OCI-LY3 (cell line): ENCODE measurements around the gene HMX1.

ENCODE experiments used
- H2AFZ ChIP-seq: fragments of 200-600, 300-600 bp; shearing (Covaris generic); 2 replicates; pipeline ENCODE4 v1.6.0; 2014; ENCODE audit warnings: antibody characterized with exemption, low read depth, low read length
- H3K27ac ChIP-seq: fragments of 200-600, 300-600 bp; sonication (generic); 2 replicates; pipeline ENCODE4 v1.5.1; 2014; ENCODE audit warnings: mild to moderate bottlenecking, low read length, moderate library complexity, mixed read lengths
- H3K27me3 ChIP-seq: fragments of 200-600, 300-600 bp; sonication (generic); 2 replicates; pipeline ENCODE4 v1.6.1; 2014; ENCODE audit warnings: low read depth, low read length, mixed read lengths
- H3K36me3 ChIP-seq: fragments of 200-600, 300-600 bp; sonication (generic); replicated peaks from 2 replicates; pipeline ENCODE3; 2014; ENCODE audit warnings: low read depth, low read length, mixed read lengths
- H3K4me1 ChIP-seq: fragments of 300-600, 200-600 bp; sonication (generic); 2 replicates; pipeline ENCODE4 v1.6.1; 2014; ENCODE audit warnings: low read length, mixed read lengths
- H3K4me2 ChIP-seq: fragments of 200-600, 300-600 bp; sonication (generic); 2 replicates; pipeline ENCODE4 v1.6.1; 2014; ENCODE audit warnings: low read length, mixed read lengths
- H3K4me3 ChIP-seq: fragments of 300-600, 200-600 bp; sonication (generic); 2 replicates; pipeline ENCODE4 v1.5.1; 2014; ENCODE audit warnings: antibody characterized with exemption, mild to moderate bottlenecking, low read length, moderate library complexity
- H3K79me2 ChIP-seq: fragments of 300-600, 200-600 bp; shearing (Covaris generic); 2 replicates; pipeline ENCODE4 v1.6.1; 2014; ENCODE audit warnings: mild to moderate bottlenecking, low read length, mixed read lengths
- H3K9ac ChIP-seq: fragments of 300-600, 200-600 bp; shearing (Covaris generic); 2 replicates; pipeline ENCODE4 v1.6.0; 2014; ENCODE audit warnings: mild to moderate bottlenecking, low read length, moderate library complexity
- H3K9me3 ChIP-seq: fragments of 200-600, 300-600 bp; shearing (Covaris generic); 2 replicates; pipeline ENCODE4 v1.6.1; 2014; ENCODE audit warnings: low read length, mixed read lengths; ENCODE audit not compliant: insufficient read depth
- H4K20me1 ChIP-seq: fragments of 200-600, 300-600 bp; sonication (generic); 2 replicates; pipeline ENCODE4 v1.6.1; 2016; ENCODE audit warnings: low read length, mixed read lengths; ENCODE audit not compliant: insufficient read depth
- CTCF ChIP-seq: fragments of 200-600, 300-600 bp; sonication (generic); IDR thresholded peaks from 2 replicates; pipeline ENCODE4 v1.5.1; 2014; ENCODE audit warnings: antibody characterized with exemption, low read length, low read depth
- EZH2phosphoT487 ChIP-seq: fragments of 200-600 bp; shearing (Covaris generic); IDR thresholded peaks from 2 replicates; pipeline ENCODE4 v1.6.1; 2018; ENCODE audit warnings: antibody characterized with exemption, mixed run types, low read depth

Gene HMX1

GRCh38 chr4:8913121-8913857 is 41.6 kb upstream of the HMX1 start:
- no peak overlapping the region for H3K27ac ChIP-seq
- no peaks in the 10 kb centered on the region for H3K9me3 ChIP-seq
- H2AFZ ChIP-seq: no peak overlapping the region
- H3K4me1 ChIP-seq: peaks cover 6% of the 10 kb centered on the region; the same call in 1 of the 2 replicates
- no peak overlapping the region for H3K9ac ChIP-seq
- no peak for TF ChIP-seq CTCF
- H3K79me2 ChIP-seq: no peaks in the 10 kb centered on the region
- H3K4me3 ChIP-seq: no peak overlapping the region
- no peaks in the 10 kb centered on the region for H3K36me3 ChIP-seq
- no peak overlapping the region for H3K4me2 ChIP-seq
- H3K27me3 ChIP-seq: no peaks in the 10 kb centered on the region; the same call in 1 of the 2 replicates
- H4K20me1 ChIP-seq: no peaks in the 10 kb centered on the region

DNA sequence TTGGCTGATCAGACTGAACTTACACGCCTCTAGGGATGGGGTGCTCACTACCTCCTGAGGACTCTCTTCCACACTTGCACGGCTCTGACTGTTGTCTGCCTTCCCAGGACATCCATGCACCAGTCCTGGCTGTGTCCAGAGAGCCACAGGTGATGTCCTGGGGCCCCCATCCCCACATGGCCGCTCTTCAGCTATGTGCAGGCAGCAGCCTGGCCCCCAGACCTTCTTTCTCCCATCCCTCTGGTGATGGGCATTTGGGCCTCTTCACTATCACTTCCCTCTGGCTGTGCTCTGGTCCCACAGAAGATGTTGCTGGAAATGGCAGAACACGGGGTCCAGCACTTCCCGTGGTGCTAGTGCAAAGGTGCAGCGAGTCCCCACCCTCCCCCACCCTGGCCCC is 40.9 kb upstream of the HMX1 start:
- H2AFZ ChIP-seq: no peak overlapping the region
- H3K36me3 ChIP-seq: no peaks in the 10 kb centered on the region
- no peak overlapping the region for H3K4me2 ChIP-seq
- no peaks in the 10 kb centered on the region for H4K20me1 ChIP-seq
- H3K9me3 ChIP-seq: no peaks in the 10 kb centered on the region
- no peak overlapping the region for H3K27ac ChIP-seq
- TF ChIP-seq EZH2phosphoT487 (no peak), CTCF (no peak)
- no peaks in the 10 kb centered on the region; the same call in 1 of the 2 replicates for H3K27me3 ChIP-seq
- no peak overlapping the region for H3K9ac ChIP-seq
- H3K79me2 ChIP-seq: no peaks in the 10 kb centered on the region
- no peak overlapping the region for H3K4me3 ChIP-seq
- peaks cover 6% of the 10 kb centered on the region; the same call in 1 of the 2 replicates for H3K4me1 ChIP-seq

DNA sequence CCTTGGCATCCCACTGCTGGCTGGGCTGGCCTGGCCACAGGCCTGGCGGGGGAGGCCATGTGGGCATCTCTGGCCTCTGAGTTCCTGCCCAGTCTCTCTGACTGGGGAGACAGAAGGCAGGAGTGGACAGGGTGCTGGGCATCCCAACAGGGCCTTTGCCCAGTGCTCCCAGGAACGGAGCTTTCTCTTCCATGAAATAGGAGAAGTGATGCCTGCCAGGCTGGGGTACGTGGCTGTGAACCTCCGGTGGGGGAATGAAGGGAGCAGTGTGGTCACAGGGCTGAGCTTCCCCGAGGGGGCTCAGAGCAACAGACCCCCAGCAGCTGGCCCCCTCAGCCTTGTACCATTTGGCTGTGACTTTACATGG is 40.4 kb upstream of the HMX1 start:
- Histone ChIP-seq H3K4me3 (no peak overlapping the region), H3K9me3 (no peaks in the 10 kb centered on the region), H3K9ac (no peak overlapping the region), H3K4me1 (peaks cover 6% of the 10 kb centered on the region; the same call in 1 of the 2 replicates), H4K20me1 (no peaks in the 10 kb centered on the region), H3K36me3 (no peaks in the 10 kb centered on the region), H3K27me3 (no peaks in the 10 kb centered on the region; the same call in 1 of the 2 replicates), H3K79me2 (no peaks in the 10 kb centered on the region), H3K27ac (no peak overlapping the region), H2AFZ (no peak overlapping the region), H3K4me2 (no peak overlapping the region)
- TF ChIP-seq EZH2phosphoT487 (no peak), CTCF (no peak)

GRCh38 chr4:8911316-8912088 is 39.9 kb upstream of the HMX1 start:
- no peak overlapping the region for H3K4me2 ChIP-seq

More at GRCh38 chr4:8911316-8912088, 39.9 kb upstream of the HMX1 start:
- Histone ChIP-seq H3K4me1 (peaks cover 6% of the 10 kb centered on the region; the same call in 1 of the 2 replicates), H2AFZ (no peak overlapping the region), H4K20me1 (no peaks in the 10 kb centered on the region), H3K27me3 (no peaks in the 10 kb centered on the region; the same call in 1 of the 2 replicates), H3K9ac (no peak overlapping the region), H3K79me2 (no peaks in the 10 kb centered on the region), H3K4me3 (no peak overlapping the region), H3K9me3 (no peaks in the 10 kb centered on the region), H3K36me3 (no peaks in the 10 kb centered on the region), H3K27ac (no peak overlapping the region)
- TF ChIP-seq CTCF: no peak
- no peak for TF ChIP-seq EZH2phosphoT487
